Activated naive CD4-positive, alpha-beta T cell treated with anti-CD3 and anti-CD28 coated beads, Interleukin-2, amount 50 U/mL, for 16 hours (primary cell): ENCODE results near the gene RPS6KL1.

ENCODE experiments used
- DNase-seq: peaks from one replicate; pipeline ENCODE4 v3.0.0-alpha.2; 2020

Gene RPS6KL1, protein sequence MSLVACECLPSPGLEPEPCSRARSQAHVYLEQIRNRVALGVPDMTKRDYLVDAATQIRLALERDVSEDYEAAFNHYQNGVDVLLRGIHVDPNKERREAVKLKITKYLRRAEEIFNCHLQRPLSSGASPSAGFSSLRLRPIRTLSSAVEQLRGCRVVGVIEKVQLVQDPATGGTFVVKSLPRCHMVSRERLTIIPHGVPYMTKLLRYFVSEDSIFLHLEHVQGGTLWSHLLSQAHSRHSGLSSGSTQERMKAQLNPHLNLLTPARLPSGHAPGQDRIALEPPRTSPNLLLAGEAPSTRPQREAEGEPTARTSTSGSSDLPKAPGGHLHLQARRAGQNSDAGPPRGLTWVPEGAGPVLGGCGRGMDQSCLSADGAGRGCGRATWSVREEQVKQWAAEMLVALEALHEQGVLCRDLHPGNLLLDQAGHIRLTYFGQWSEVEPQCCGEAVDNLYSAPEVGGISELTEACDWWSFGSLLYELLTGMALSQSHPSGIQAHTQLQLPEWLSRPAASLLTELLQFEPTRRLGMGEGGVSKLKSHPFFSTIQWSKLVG

DNA sequence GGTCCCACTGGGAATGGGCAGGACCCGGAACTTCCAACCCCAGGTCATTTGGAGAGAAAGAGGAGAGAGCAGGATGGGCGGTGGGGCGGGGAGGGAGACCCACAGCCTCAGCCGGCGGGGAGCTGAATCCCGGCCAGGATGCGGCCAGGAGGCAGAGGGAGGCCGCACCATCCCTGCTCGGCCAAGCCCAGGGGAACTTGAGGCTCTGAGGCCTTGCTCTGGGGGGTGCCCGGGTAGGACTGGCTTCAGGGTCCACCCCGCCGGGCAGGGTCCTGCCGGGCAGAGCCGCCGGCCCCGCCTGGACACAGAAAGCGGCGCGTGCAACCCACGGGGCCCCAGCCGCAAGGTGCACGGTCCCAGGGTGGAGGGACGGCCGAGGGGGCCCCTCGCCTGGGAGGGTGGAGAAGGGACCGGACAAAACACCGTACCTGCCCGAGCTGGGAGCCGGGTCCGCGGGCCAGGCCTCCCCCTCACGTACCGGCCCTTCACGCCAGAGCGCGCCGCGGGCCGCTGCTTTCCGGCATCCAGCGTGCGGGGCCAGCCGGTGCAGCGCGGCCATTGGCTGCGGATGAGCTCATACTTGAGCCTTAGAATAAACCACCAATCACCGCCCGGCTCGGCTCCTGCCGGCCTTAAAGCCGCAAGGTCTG lies at the start of gene RPS6KL1:
RPS6KL1 (minus strand) TSS at position 509 of the 650 bp plus-strand sequence. CDS start 1,719 bp downstream, outside the sequence.
- DNase-seq = peak; percentile 81

DNA sequence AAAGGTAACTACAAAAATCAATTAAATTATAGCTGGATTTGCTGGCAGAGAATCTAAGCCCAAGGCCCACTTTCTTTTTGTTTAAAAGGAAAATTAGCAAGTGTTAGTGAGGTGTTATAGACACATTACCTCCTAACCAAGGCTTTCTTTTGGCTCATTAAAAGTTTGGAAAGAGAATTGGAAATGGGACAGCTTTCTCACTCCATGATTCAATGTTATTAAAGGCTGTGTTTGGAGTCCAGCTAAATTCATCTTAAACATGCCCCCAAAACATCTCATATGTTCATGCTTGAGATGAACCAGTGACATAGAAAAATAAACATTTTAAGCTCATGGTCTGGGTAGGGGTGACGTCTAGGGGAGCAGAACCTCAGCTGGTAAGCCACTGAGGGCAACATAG lies 45.8 kb upstream of the RPS6KL1 start:
- no peak for DNase-seq

GRCh38 chr14:74965486-74966153 lies 42.6 kb upstream of the RPS6KL1 start:
- no peak for DNase-seq

GRCh38 chr14:74964787-74965485 lies 41.9 kb upstream of the RPS6KL1 start:
- no peak for DNase-seq

DNA sequence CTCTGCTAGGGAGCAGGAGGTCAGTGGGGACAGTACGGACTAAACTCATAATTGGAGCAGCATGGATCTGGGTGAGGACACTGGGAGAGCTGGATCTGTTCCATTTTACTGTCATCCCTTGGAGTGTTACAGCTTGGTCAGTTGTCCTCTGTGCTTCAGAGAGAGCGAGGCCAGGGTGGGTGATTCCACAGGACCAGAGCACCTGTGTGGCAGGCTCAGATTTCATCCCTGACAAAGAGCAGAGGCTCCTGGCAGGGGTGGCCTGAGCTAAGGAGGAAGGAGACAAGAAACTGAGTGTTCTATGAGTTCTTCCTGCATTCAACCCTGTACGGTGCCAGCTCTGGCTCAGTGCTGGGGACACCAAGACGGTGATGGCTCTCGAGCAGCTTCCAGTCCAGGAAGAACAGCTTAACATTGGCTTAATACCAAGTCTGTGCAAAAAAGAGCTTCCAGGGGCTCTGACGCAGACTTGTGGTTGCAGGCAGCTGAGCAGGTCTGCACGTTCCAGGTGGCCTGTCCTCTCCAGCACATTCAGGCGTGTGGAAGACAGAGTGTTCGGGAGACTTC lies 40.7 kb upstream of the RPS6KL1 start:
- no peak for DNase-seq

DNA sequence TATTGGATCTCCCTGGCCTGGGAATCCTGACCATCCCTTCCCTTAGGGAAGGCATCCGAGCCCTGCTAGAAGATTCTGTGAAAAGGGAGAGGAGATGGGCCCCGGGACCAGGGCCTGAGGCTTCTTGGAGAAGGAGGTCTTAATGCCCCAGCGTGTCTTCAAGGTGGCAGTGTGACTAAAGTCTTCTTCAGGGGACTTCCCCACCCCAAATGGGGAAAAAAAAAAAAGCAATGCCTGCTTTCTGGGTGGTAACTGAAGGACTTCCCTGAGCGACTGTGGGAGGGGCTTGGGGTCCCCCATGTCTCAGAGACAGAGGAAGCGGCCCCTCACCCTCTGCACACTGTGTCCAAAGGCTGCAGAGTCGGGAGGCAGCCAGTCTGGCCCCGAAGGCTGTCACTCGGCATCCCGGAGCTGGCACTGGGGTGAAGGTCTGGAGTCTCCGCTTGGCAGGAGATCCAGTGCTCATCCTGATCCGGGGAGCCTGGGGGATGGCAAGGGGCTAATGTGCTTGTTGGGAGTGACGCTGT lies 40.2 kb upstream of the RPS6KL1 start:
- no peak for DNase-seq

DNA sequence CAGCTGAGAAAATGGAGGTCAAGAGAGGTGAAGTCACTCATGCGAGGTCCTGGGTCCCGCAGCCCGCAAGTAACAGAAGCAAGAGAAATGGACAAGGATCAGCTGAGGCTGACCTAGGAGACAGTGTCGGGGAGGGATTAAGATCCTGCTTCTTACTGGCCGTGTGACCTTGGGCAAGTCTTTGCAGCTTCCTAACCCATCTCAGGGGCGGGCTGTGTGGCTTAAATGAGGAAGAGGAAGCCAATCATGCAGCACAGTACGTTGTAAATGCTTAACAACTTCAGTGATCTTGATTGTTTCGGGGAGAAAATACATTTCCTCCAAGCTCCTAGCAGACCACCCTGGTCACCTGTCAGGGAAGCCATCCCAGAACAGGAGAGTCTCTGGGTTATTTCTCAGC lies 39.4 kb upstream of the RPS6KL1 start:
- DNase-seq = no peak

GRCh38 chr14:74962046-74962445 lies 39.0 kb upstream of the RPS6KL1 start:
- no peak for DNase-seq

DNA sequence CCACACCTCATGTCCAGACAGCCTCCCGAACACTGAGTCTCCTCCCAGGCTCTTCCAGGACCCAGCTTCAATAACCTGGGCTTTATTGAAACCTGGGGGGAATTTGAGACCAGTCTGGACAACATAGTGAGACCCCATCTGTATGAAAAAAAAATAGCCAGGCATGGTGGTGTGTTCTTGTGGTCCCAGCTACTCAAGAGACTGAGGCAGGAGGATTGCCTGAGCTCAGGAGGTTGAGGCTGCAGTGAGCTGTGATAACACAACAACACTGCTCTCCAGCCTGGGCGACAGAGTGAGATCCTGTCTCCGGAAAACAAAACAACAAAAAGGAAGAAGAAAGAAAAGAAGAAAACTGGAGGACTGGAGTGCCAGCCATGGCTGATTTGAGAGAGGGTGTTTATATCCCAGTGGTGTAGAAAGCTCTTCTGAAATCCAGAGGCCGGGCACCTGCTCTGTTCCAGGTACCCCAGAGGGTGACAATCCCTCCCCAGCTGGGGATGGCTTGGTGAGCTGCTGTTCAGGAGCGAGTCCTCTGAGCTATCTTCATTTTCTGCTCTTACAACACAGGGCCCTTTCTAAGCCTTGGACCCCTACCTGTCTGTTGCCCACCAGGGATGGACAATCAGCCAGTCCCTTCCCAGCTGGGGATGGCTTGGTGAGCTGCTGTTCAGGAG lies 38.3 kb upstream of the RPS6KL1 start:
- no peak for DNase-seq

- DNase-seq = no peak
Observed at GRCh38 chr14:74960736-74961135, 37.7 kb upstream of the RPS6KL1 start.

DNA sequence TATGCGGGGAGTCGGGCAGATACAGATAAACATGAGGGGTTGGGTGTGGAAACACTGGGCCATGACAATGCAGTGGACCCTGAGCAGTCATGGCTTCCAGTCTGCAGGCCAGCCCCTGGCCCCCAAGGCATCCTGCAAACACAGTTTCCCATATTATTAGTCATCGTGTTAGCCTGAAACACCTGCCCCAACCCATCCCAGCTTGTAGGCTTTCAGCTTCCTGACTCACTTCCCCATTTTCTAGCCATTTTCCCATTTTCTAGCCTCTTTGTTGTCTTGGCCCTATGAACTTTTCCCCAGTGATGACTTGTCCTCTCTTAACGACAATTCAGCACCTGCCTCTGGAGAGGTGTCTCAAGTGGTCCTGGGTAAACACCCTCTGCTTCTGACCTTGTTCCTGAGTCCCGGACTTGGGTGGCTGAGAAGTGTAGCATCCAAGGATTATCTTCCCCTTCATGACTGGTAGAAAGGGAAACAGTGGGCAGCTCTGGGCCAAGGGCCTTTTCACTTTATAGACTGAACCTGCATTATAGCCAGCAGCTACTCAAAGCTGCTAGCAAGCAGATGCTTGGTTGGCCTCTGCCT lies 36.6 kb upstream of the RPS6KL1 start:
- no peak for DNase-seq

DNA sequence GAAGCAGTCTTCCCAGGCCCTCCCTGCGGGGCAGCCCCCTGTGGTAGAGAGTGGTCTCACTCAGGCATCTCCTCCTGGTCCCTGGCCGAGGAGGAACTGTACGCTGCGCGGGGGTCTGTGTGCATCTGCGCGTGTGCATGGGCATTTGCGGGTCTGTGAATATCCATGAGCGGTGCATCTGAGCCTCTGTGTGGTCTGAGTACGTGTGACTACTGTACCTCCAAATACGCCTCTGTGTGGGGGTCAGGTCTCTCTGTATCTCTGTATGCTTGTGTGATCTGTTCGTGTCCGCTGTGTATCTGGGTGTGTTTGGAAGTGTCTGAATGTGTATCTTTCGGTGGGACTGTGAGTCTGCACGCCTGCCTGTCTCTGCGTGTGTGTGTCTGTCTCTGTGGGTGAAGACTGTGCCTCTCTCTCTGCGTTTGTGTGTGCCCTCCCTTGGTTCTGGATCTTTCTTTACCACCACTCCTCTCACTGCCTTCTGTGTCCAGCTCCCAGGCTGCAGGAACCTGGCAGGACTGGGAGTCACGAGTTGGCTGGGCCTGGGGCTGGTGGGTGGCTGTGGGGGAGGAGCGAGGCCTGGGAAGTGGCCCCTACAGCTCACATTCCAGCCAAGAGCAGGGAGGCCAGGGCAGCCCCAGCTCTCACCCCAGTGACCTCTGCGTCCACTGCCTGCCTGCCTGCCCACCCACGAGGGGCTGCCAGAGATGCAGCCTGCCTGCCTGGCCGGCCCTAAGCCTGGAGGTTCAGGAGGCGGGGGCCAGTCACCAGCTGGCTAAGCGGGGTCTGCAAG lies 33.4 kb upstream of the RPS6KL1 start:
- no peak for DNase-seq

DNA sequence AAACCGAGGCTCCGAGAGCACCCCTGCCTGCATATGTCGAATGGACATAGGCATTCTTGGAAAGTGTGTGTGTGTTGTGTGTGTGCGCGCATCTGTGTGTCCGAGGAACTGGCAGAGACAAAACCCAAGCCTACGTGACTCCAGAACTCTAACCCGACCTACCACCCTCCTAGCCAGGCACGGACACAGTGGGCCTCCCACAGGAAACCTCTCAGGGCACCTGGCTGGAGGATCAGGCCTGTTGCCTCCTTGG lies 32.9 kb upstream of the RPS6KL1 start:
- no peak for DNase-seq

DNA sequence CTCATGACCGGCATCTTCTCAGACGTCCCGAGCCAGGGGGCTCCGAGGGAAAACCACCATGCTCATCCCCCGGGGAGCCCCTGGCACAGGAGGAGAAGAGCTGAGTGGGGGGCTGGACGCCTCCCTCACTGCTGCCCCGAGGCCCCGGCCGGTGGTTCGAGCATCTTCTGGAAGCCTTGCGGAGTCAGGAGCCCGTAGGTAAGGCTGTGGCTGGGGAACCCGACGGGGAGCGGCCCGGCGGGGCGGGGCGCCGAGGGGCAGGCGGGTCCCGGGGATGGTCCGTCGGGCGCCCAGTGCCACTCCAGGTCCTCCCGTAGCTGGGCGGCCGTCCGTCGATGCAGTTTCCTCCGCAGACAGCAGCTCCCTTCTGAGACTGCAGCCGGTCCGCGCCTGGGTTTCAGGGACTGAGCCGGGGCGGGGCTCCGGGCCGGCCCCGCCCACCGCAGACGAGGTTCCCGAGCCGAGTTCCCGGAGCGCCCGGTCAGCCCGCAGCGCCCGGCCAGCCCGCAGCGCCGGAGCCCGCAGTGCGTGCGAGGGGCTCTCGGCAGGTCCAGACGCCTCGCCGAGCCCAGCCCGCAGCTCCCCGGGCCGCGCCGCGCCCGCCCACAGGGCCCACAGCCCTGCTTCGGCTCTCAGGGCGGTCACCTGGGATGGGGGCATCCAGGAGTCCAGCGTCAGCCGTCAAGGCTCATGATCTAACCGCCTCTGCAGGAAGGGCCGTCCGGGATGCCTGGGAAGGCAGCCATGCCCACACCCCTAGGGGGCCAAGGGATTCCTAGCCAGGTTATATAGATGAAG lies 32.4 kb upstream of the RPS6KL1 start, which contains the start of gene PGF:
PGF (minus strand) TSS at position 369 of the 798 bp plus-strand sequence; CDS start at position 14, 355 bp downstream.
- peak; percentile 22 for DNase-seq

- no peak for DNase-seq
Observed at GRCh38 chr14:74954947-74955228, 31.8 kb upstream of the RPS6KL1 start.

GRCh38 chr14:74954232-74954946 lies 31.3 kb upstream of the RPS6KL1 start:
- no peak for DNase-seq

GRCh38 chr14:74953686-74954085 lies 30.6 kb upstream of the RPS6KL1 start:
- no peak for DNase-seq

DNA sequence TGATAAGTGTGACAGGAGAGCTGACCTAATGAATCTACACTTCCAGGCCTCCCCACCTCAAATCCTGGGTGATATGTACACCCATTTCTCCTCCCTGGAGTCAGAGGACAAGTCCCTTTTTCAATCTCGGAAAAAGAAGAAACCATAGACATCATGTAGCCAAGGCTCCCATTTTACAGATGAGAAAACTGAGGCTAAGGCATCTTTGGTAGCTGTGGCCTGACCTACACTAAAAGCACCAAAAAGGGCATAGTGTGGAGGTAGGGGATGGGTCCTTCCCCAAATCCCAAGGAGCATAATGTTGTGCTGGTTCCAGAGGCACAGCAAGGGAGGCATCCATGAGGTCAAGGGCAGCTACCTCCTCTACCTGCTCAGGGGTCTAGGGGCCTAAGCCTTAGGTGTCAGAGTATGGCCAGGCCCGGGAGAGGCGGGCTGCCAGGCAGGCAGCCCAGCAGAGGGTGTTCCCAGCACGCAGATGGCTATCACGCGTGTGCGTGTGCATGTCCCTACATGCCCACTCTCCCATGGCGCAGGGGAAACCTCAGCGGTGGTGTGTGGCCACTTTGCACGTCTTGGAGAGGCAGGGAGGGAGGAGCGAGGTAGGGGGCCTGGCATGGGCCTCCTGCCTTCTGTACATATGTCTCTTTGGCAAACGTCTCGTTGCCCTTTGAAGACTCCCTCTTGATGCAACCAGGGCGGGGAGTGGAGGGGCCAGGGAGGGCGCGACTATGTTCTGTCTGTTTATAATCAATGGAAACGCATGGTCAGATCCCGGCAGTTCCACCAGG lies 29.8 kb upstream of the RPS6KL1 start:
- no peak for DNase-seq
